HG03575 (cell line): Measurements from ENCODE around the gene FTL.

Experiments used
- ATAC-seq: cut with Tn5 transposase; IDR thresholded peaks from one replicate; pipeline ENCODE4 v1.9.1; 2021; ENCODE audit not compliant: unreplicated experiment, insufficient number of reproducible peaks, low FRiP score; ENCODE audit errors: extremely low read depth

FTL gene

GRCh38 chr19:48963371-48964204 lies 1.5 kb upstream of the FTL start:
- no peak for ATAC-seq

DNA sequence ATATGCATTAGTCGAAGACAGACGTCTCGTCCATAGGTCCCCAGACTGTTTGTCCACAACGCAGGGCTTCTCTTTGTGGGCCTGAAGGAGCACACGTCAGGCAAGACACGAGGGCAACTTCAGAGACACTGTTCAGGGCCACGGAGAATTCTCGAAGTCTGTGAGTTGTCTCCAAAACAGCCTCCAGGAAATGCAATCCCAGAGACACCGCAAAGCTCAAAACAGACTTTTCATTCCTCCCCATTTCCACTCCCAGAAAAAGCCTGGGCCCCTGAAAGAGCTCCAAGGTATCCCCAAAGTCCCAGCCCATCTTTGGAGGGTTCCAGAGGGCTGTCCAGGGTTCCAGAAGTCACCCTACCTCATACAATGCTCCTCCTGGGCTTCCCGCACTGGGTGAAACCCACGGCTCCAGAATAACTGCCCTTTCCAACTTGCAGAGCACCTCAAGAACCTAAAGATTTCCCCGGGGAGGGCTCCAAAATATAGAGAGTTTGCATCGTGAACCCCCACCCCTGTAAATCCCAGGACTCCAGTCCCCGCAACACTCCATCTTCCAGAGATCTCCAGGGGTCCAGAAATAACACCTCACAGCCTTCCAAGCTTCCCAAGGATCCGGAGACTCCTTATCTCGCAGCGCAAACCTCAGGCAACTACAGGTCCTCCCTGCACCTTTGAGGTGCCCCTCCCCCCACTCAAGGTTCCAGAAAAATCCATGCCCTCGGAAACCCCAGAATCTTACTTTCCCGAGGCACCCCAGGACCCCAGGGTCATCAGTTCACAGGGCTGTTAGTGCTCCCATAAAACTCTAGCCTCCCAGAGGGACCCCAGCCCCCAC lies 687 bp upstream of the FTL start:
- ATAC-seq = no peak

GRCh38 chr19:48965806-48966540 lies 864 bp downstream of the FTL start:
- ATAC-seq = no peak

DNA sequence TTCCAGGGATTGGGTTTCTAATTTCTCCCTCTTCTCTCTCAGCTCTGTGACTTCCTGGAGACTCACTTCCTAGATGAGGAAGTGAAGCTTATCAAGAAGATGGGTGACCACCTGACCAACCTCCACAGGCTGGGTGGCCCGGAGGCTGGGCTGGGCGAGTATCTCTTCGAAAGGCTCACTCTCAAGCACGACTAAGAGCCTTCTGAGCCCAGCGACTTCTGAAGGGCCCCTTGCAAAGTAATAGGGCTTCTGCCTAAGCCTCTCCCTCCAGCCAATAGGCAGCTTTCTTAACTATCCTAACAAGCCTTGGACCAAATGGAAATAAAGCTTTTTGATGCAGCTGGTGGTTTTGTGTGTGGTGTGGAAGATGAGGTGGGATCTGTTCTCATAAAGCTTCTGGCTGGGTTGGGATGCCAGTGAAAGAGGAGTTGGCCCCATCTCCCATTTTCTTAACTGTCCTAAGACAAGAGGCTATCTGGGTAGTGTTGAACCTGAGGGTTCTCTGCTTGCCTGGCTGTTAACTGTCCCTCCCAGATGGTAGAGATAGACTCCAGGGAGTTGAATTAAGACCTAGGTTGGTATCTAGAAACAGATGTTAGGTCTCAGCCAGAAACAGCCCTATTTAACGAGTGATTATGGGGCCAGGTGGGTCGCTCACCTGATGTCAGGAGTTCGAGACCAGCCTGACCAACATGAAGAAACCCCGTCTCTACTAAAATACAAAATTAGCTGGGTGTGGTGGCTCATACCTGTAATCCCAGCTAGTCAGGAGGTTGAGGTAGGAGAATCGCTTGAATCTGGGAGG lies 1.6 kb downstream of the FTL start:
- no peak for ATAC-seq

DNA sequence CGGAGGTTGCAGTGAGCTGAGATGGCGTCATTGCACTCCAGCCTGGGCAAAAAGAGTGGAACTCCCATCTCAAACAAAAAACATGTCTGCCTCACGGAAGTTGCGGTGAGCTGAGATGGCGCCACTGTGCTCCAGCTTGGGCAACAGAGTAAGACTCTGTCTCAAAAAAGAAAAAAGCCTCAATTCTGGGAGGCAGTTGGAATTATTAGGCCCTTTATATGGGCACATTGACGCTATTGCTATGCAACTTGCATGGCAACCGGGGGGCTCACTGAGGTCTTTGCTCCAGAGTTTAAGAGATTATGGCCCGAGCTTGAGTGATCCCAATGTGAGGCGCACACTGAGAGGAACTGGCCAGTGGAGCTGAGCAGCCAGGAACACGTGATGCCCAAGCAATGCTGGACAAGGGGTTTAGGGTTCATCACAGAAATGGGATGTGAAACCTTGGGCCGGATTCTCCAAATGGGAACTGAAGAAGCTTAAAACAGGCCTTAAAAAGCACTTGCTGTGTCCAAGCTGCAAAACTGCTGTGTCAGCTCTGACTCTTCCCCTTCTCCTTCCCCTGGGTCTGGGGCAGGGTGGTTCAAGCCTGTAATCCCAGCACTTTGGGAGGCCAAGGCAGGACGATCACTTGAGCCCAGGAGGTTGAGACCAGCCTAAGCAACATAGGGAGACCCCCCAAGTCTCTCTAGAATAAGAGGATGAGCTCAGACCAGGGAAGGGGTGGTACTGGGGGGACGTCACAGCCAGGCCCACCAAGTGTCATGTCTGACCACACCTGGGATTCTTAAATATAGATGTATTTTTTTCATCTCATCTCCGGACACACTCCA lies 2.5 kb downstream of the FTL start:
- no peak for ATAC-seq

- ATAC-seq = no peak
Observed at GRCh38 chr19:48968179-48968661, 3.1 kb downstream of the FTL start.

GRCh38 chr19:48968813-48969218 lies 3.7 kb downstream of the FTL start:
- ATAC-seq = no peak

- no peak for ATAC-seq
Observed at GRCh38 chr19:48969276-48970138, 4.4 kb downstream of the FTL start.

DNA sequence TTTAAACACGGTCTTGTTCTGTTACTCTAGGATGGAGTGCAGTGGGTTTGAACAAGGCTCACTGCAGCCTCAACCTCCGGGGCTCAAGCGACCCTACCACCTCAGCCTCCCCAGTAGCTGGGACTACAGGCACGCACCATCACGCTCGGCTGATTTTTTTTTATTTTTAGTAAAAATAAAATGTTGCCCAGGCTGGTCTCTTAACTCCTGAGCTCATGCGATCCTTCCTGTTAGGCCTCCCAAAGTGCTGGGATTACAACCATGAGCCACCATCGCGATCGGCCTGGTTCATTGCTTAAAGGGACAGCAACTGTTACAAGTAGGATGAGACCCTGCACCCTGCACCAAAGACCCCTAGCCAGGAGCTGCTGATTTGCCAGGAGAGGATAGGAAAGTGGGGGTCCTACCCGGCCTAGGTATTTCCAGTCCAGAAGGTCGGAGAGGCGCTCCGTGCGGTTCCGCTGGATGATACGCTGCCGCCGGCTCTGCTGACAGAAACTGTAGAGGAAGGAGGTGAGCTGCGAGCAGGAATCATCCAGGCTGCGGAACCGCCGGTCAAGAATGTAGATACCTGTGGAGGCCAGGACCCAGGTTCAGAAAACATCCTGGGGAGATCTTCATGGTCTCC lies 5.1 kb downstream of the FTL start:
- no peak for ATAC-seq

DNA sequence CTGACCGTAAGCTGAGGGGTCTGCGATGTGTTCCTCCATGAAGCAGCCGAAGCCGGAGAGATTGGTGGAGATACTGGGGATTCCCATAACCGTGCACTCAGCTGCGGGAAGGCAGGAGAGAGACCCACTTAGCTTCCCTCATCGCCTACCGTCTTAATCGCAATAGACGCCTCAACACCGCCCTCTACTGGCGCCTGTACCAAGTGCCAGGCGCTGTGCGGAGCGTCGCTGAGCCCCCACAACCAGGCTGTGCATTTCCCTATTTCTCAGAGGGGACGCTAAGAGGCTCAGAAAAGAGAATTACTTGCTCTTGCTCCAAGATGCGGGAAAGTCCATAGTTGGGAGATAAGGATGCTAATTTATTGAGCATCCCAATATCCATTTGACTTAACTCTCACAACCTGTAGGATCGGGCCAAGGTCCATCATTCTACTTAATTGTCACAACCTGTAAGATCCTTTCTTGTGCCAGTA lies 5.8 kb downstream of the FTL start:
- ATAC-seq = no peak

GRCh38 chr19:48975947-48976847 lies 11.1 kb downstream of the FTL start:
- ATAC-seq = no peak

GRCh38 chr19:48977061-48977460 lies 12.0 kb downstream of the FTL start:
- no peak for ATAC-seq

GRCh38 chr19:48982280-48982679 lies 17.2 kb downstream of the FTL start:
- ATAC-seq = no peak

DNA sequence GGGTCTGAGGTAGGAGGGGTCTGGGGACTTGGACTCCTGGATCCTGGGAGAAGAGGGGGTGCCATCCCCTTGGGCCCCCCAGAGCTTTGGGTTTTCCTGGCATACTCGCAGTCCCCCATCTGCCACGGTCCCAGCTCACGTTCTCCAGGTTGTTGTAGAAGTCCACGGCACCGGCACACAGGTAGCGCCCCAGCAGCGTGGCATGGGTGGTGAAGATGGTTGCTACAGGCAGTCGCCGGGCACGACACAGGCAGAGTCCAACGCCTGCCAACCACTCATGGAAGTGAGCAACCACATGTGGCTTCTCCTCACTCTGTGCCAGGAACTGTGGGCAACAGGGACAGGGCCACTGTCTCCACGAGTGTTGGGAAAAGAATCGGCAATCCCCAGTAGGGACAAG lies 20.6 kb downstream of the FTL start:
- ATAC-seq = no peak

- no peak for ATAC-seq
Observed at GRCh38 chr19:48986211-48986610, 21.1 kb downstream of the FTL start.

- no peak for ATAC-seq
Observed at GRCh38 chr19:48987323-48987722, 22.2 kb downstream of the FTL start.
